ENCODE measurements around the gene SFRP2. TPM values are rescaled to one million over a fixed set of nuclear protein-coding genes. Genes with fewer than 3 reads are reported as not detected.
A peak's percentile ranks its signal among the peaks of the same experiment; 100 is the strongest.

Gene SFRP2
- not detected for total RNA-seq

- no peak for ATAC-seq (replicated peaks)
- Mint-ChIP-seq H3K9me3 (no peaks in the 10 kb centered on the region), H3K36me3 (ENCODE audit: low read depth) (peaks cover 5% of the 10 kb centered on the region), H3K4me1 (peaks cover 15% of the 10 kb centered on the region), H3K27ac (no peak within 1 kb of the TSS), H3K27me3 (peaks cover 74% of the 10 kb centered on the region), H3K4me3 (peak within 1 kb of the TSS; percentile 57)
These were observed at the start of gene SFRP2 for GRCh38 chr4:153788413-153789276. Gene SFRP2, minus strand, starts transcription at chr4:153789083. Its CDS starts 248 bp downstream, at chr4:153788835.

- no peak overlapping the region for H3K4me3 Mint-ChIP-seq
These were observed 49.7 kb upstream of the SFRP2 start for GRCh38 chr4:153838564-153838963.

GRCh38 chr4:153834901-153835300 lies 46.0 kb upstream of the SFRP2 start:
- Mint-ChIP-seq H3K27me3 (peaks cover 9% of the 10 kb centered on the region), H3K4me3 (no peak overlapping the region), H3K27ac (no peak overlapping the region), H3K9me3 (no peaks in the 10 kb centered on the region), H3K4me1 (no peaks in the 10 kb centered on the region), H3K36me3 (ENCODE audit: low read depth) (no peaks in the 10 kb centered on the region)
- no peak for ATAC-seq (replicated peaks)

More at GRCh38 chr4:153838564-153838963, 49.7 kb upstream of the SFRP2 start:
- Mint-ChIP-seq H3K36me3 (ENCODE audit: low read depth) (no peaks in the 10 kb centered on the region), H3K27me3 (no peaks in the 10 kb centered on the region), H3K4me1 (no peaks in the 10 kb centered on the region), H3K27ac (no peak overlapping the region), H3K9me3 (no peaks in the 10 kb centered on the region)
- no peak for ATAC-seq (replicated peaks)

- peaks cover 19% of the 10 kb centered on the region for H3K27me3 Mint-ChIP-seq
- no peaks in the 10 kb centered on the region for H3K9me3 Mint-ChIP-seq
- no peak overlapping the region for H3K4me3 Mint-ChIP-seq
- H3K4me1 Mint-ChIP-seq = no peaks in the 10 kb centered on the region
- H3K27ac Mint-ChIP-seq = no peak overlapping the region
- H3K36me3 Mint-ChIP-seq (ENCODE audit: low read depth) = no peaks in the 10 kb centered on the region
- ATAC-seq (replicated peaks) = no peak
These were observed 43.9 kb upstream of the SFRP2 start for GRCh38 chr4:153832720-153833287.

GRCh38 chr4:153832054-153832453 lies 43.2 kb upstream of the SFRP2 start:
- ATAC-seq (replicated peaks) = no peak
- Mint-ChIP-seq H3K27me3 (peaks cover 19% of the 10 kb centered on the region), H3K4me1 (no peaks in the 10 kb centered on the region), H3K4me3 (no peak overlapping the region), H3K27ac (no peak overlapping the region), H3K9me3 (no peaks in the 10 kb centered on the region), H3K36me3 (ENCODE audit: low read depth) (no peaks in the 10 kb centered on the region)

GRCh38 chr4:153831245-153831644 lies 42.4 kb upstream of the SFRP2 start:
- no peaks in the 10 kb centered on the region for H3K9me3 Mint-ChIP-seq
- ATAC-seq (replicated peaks) = no peak
- peaks cover 19% of the 10 kb centered on the region for H3K27me3 Mint-ChIP-seq
- H3K4me1 Mint-ChIP-seq = no peaks in the 10 kb centered on the region
- H3K4me3 Mint-ChIP-seq = no peak overlapping the region
- no peak overlapping the region for H3K27ac Mint-ChIP-seq
- H3K36me3 Mint-ChIP-seq (ENCODE audit: low read depth) = no peaks in the 10 kb centered on the region

- H3K4me1 Mint-ChIP-seq = no peaks in the 10 kb centered on the region
These were observed 36.8 kb upstream of the SFRP2 start for GRCh38 chr4:153825691-153826090.

GRCh38 chr4:153825126-153825525 lies 36.2 kb upstream of the SFRP2 start:
- Mint-ChIP-seq H3K27me3 (peaks cover 17% of the 10 kb centered on the region), H3K27ac (no peak overlapping the region), H3K36me3 (ENCODE audit: low read depth) (no peaks in the 10 kb centered on the region), H3K4me1 (no peaks in the 10 kb centered on the region), H3K9me3 (no peaks in the 10 kb centered on the region), H3K4me3 (no peak overlapping the region)
- no peak for ATAC-seq (replicated peaks)

More at GRCh38 chr4:153825691-153826090, 36.8 kb upstream of the SFRP2 start:
- no peaks in the 10 kb centered on the region for H3K9me3 Mint-ChIP-seq
- H3K27ac Mint-ChIP-seq = no peak overlapping the region
- ATAC-seq (replicated peaks) = no peak
- no peak overlapping the region for H3K4me3 Mint-ChIP-seq
- no peaks in the 10 kb centered on the region for H3K36me3 Mint-ChIP-seq (ENCODE audit: low read depth)
- H3K27me3 Mint-ChIP-seq = peaks cover 21% of the 10 kb centered on the region

- Mint-ChIP-seq H3K36me3 (ENCODE audit: low read depth) (no peaks in the 10 kb centered on the region), H3K4me3 (no peak overlapping the region), H3K27me3 (peaks cover 18% of the 10 kb centered on the region), H3K4me1 (no peaks in the 10 kb centered on the region), H3K27ac (no peak overlapping the region), H3K9me3 (no peaks in the 10 kb centered on the region)
- ATAC-seq (replicated peaks) = no peak
These were observed 35.6 kb upstream of the SFRP2 start for GRCh38 chr4:153824501-153824900.

GRCh38 chr4:153823483-153823882 lies 34.6 kb upstream of the SFRP2 start:
- Mint-ChIP-seq H3K27ac (no peak overlapping the region), H3K9me3 (no peaks in the 10 kb centered on the region), H3K27me3 (peaks cover 13% of the 10 kb centered on the region), H3K36me3 (ENCODE audit: low read depth) (no peaks in the 10 kb centered on the region), H3K4me3 (no peak overlapping the region), H3K4me1 (no peaks in the 10 kb centered on the region)
- ATAC-seq (replicated peaks) = no peak

GRCh38 chr4:153822316-153822715 lies 33.4 kb upstream of the SFRP2 start:
- no peak overlapping the region for H3K4me3 Mint-ChIP-seq
- peaks cover 17% of the 10 kb centered on the region for H3K27me3 Mint-ChIP-seq
- H3K27ac Mint-ChIP-seq = no peak overlapping the region
- no peaks in the 10 kb centered on the region for H3K4me1 Mint-ChIP-seq
- ATAC-seq (replicated peaks) = no peak
- H3K36me3 Mint-ChIP-seq (ENCODE audit: low read depth) = no peaks in the 10 kb centered on the region
- no peaks in the 10 kb centered on the region for H3K9me3 Mint-ChIP-seq

- peaks cover 18% of the 10 kb centered on the region for H3K27me3 Mint-ChIP-seq
These were observed 28.6 kb upstream of the SFRP2 start for GRCh38 chr4:153817466-153817865.

GRCh38 chr4:153816542-153816941 lies 27.7 kb upstream of the SFRP2 start:
- no peak for ATAC-seq (replicated peaks)
- no peak overlapping the region for H3K27ac Mint-ChIP-seq
- H3K4me1 Mint-ChIP-seq = no peaks in the 10 kb centered on the region
- peaks cover 18% of the 10 kb centered on the region for H3K27me3 Mint-ChIP-seq
- H3K4me3 Mint-ChIP-seq = no peak overlapping the region
- no peaks in the 10 kb centered on the region for H3K36me3 Mint-ChIP-seq (ENCODE audit: low read depth)
- H3K9me3 Mint-ChIP-seq = no peaks in the 10 kb centered on the region

More at GRCh38 chr4:153817466-153817865, 28.6 kb upstream of the SFRP2 start:
- Mint-ChIP-seq H3K4me3 (no peak overlapping the region), H3K27ac (no peak overlapping the region), H3K9me3 (no peaks in the 10 kb centered on the region), H3K4me1 (no peaks in the 10 kb centered on the region), H3K36me3 (ENCODE audit: low read depth) (no peaks in the 10 kb centered on the region)
- ATAC-seq (replicated peaks) = no peak

- Mint-ChIP-seq H3K4me1 (peaks cover 3% of the 10 kb centered on the region), H3K9me3 (no peaks in the 10 kb centered on the region), H3K36me3 (ENCODE audit: low read depth) (no peaks in the 10 kb centered on the region), H3K27ac (no peak overlapping the region), H3K27me3 (peaks cover 16% of the 10 kb centered on the region), H3K4me3 (no peak overlapping the region)
- ATAC-seq (replicated peaks) = no peak
These were observed 25.9 kb upstream of the SFRP2 start for GRCh38 chr4:153814789-153815188.
